ENCODE data around the gene WFS1. TPM values are rescaled to one million over a fixed set of nuclear protein-coding genes. Genes with fewer than 3 reads are reported as not detected.

Gene WFS1
- total and polyA plus RNA-seq, 2 of the 4 experiments (the other 2 are of a cell fraction): 9.7 to 42.4 TPM

- Histone ChIP-seq H2BK15ac (ENCODE audit: low read depth, low read length) (no peak overlapping the region), H3K27ac (ENCODE audit: insufficient read depth, low read length) (no peak overlapping the region), H3K23ac (ENCODE audit: low read depth, low read length) (no peak overlapping the region), H2BK120ac (ENCODE audit: low read depth, low read length) (no peak overlapping the region), H4K91ac (ENCODE audit: insufficient read depth, low read depth, low read length) (no peak overlapping the region), H3K36me3 (ENCODE audit: control insufficient read depth, insufficient read depth, low read length) (peaks cover 59% of the 10 kb centered on the region), H3K4me2 (ENCODE audit: low read depth, low read length) (no peak overlapping the region), H2AFZ (replicated peaks; ENCODE audit: low read length, poor library complexity) (no peak overlapping the region), H4K20me1 (ENCODE audit: insufficient read depth, low read length) (peaks cover 9% of the 10 kb centered on the region; the same call in 1 of the 2 replicates), H3K27me3 (ENCODE audit: control insufficient read depth, insufficient read depth, low read length) (no peaks in the 10 kb centered on the region), H3K9ac (ENCODE audit: low read depth, low read length) (no peak overlapping the region), H3K9me1 (ENCODE audit: insufficient read depth, low read length) (peaks cover 14% of the 10 kb centered on the region), H3K79me1 (ENCODE audit: low read depth in 1 of 2, low read length in 2 of 2) (no peaks in the 10 kb centered on the region), H3K9me3 (ENCODE audit: control insufficient read depth, insufficient read depth, low read length) (no peaks in the 10 kb centered on the region), H3K18ac (ENCODE audit: low read depth, low read length) (no peak overlapping the region), H3K4me3 (ENCODE audit: insufficient read depth, low read depth, low read length) (no peak overlapping the region), H3K14ac (replicated peaks; ENCODE audit: low read depth, low read length) (no peak overlapping the region), H2BK5ac (ENCODE audit: low read depth, low read length, poor library complexity, severe bottlenecking) (no peak overlapping the region), H4K8ac (ENCODE audit: low read depth in 2 of 2, low read length in 2 of 2) (no peak overlapping the region), H3K4ac (ENCODE audit: low read depth, low read length) (no peak overlapping the region), H2AK5ac (ENCODE audit: low read depth, low read length) (no peak overlapping the region), H3K4me1 (ENCODE audit: control insufficient read depth, insufficient read depth, low read length) (peaks cover 2% of the 10 kb centered on the region; the same call in 1 of the 2 replicates), H3K56ac (ENCODE audit: extremely low read depth, insufficient read depth, low read length) (no peak overlapping the region), H2BK20ac (ENCODE audit: low read depth, low read length) (no peak overlapping the region), H4K5ac (ENCODE audit: low read depth, low read length) (no peak overlapping the region), H2AK9ac (replicated peaks; ENCODE audit: low read depth, low read length, poor library complexity) (no peak overlapping the region)
- ATAC-seq (ENCODE audit: low read depth): no peak
- in situ Hi-C loops (cut with MboI; ENCODE audit: low sequenced_read_pairs) (no loop called here), intact Hi-C loops (cut with micrococcal nuclease) (no loop called here), dilution Hi-C loops (cut with HindIII; ENCODE audit: low sequenced_read_pairs, unreplicated experiment) (no loop called here)
- 88% methylated on average over 7 of the region's 9 CpGs; no CpG with 5 or more reads in 1 of the 2 experiments for WGBS, 2 experiments (ENCODE audit: extremely low coverage in 2 of 2, insufficient read length in 1 of 2)
- DNase-seq: no peak
- POLR2A ChIA-PET (ENCODE audit: unreplicated experiment): no interaction called here
- TF ChIP-seq CEBPB (IDR thresholded peaks at IDR 0.05; ENCODE audit: low read depth, low read length): no peak
- no peak for TF ChIP-seq RAD21 (IDR thresholded peaks at IDR 0.05; ENCODE audit: low read length)
- TF ChIP-seq, protein P1, sequence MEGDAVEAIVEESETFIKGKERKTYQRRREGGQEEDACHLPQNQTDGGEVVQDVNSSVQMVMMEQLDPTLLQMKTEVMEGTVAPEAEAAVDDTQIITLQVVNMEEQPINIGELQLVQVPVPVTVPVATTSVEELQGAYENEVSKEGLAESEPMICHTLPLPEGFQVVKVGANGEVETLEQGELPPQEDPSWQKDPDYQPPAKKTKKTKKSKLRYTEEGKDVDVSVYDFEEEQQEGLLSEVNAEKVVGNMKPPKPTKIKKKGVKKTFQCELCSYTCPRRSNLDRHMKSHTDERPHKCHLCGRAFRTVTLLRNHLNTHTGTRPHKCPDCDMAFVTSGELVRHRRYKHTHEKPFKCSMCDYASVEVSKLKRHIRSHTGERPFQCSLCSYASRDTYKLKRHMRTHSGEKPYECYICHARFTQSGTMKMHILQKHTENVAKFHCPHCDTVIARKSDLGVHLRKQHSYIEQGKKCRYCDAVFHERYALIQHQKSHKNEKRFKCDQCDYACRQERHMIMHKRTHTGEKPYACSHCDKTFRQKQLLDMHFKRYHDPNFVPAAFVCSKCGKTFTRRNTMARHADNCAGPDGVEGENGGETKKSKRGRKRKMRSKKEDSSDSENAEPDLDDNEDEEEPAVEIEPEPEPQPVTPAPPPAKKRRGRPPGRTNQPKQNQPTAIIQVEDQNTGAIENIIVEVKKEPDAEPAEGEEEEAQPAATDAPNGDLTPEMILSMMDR (conservative IDR thresholded peaks at IDR 0.05; ENCODE audit: low read depth, low read length): no peak
- no peak for TF ChIP-seq NFE2L2 (IDR thresholded peaks at IDR 0.05; ENCODE audit: low read depth, low read length)
- TF ChIP-seq FOS (IDR thresholded peaks at IDR 0.05; ENCODE audit: low read depth, low read length): no peak
- no peak for TF ChIP-seq BHLHE40 (IDR thresholded peaks at IDR 0.05; ENCODE audit: low read depth, low read length)
- TF ChIP-seq, protein P2, sequence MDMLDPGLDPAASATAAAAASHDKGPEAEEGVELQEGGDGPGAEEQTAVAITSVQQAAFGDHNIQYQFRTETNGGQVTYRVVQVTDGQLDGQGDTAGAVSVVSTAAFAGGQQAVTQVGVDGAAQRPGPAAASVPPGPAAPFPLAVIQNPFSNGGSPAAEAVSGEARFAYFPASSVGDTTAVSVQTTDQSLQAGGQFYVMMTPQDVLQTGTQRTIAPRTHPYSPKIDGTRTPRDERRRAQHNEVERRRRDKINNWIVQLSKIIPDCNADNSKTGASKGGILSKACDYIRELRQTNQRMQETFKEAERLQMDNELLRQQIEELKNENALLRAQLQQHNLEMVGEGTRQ (IDR thresholded peaks at IDR 0.05; ENCODE audit: low read depth, low read length): no peak
- TF ChIP-seq RCOR1 (IDR thresholded peaks at IDR 0.05; ENCODE audit: insufficient replicate concordance, low read length): no peak
- TF ChIP-seq ELK1 (IDR thresholded peaks at IDR 0.05; ENCODE audit: borderline replicate concordance, low read depth, low read length): no peak
- TF ChIP-seq MXI1 (IDR thresholded peaks at IDR 0.05; ENCODE audit: borderline replicate concordance, low read depth, low read length): no peak
- TF ChIP-seq SMC3 (IDR thresholded peaks at IDR 0.05; ENCODE audit: low read depth, low read length): no peak
- no peak for TF ChIP-seq POLR2A (IDR thresholded peaks at IDR 0.05; ENCODE audit: low read depth, low read length)
- TF ChIP-seq MAZ (IDR thresholded peaks at IDR 0.05; ENCODE audit: borderline replicate concordance, low read depth, low read length): no peak
- no peak for TF ChIP-seq MAFK (IDR thresholded peaks at IDR 0.05; ENCODE audit: low read depth, low read length)
- TF ChIP-seq RFX5 (IDR thresholded peaks at IDR 0.05; ENCODE audit: low read depth, low read length): no peak
- TF ChIP-seq CHD1 (IDR thresholded peaks at IDR 0.05; ENCODE audit: low read depth, low read length): no peak
- CTCF ChIA-PET: no interaction called here
- BruUV-seq (replicated peaks): no TSS peak
Observed at GRCh38 chr4:6296026-6296425, 26.4 kb downstream of the WFS1 start.

All from IMR-90 (cell line).